Measurements from ENCODE around the gene NCKAP5. TPM values are rescaled to one million over a fixed set of nuclear protein-coding genes. Genes with fewer than 3 reads are reported as not detected.

Gene NCKAP5
- total RNA-seq, 2 experiments from 2014 or later, result not detected

GRCh38 chr2:132766573-132766972 is 801.7 kb downstream of the NCKAP5 start:
- POLR2A ChIA-PET, result no interaction called here
- Mint-ChIP-seq H3K9me3 (no peaks in the 10 kb centered on the region), H3K4me1 (no peaks in the 10 kb centered on the region), H3K27me3 (no peaks in the 10 kb centered on the region), H3K4me3 (no peak overlapping the region), H3K36me3 (no peaks in the 10 kb centered on the region), H3K27ac (no peak overlapping the region)
- ATAC-seq (ENCODE audit: low read depth) (no peak), DNase-seq (no peak)

GRCh38 chr2:132761437-132761836 is 806.8 kb downstream of the NCKAP5 start:
- H3K36me3 Mint-ChIP-seq, result no peaks in the 10 kb centered on the region
- H3K4me3 Mint-ChIP-seq, result no peak overlapping the region
- POLR2A ChIA-PET, result no interaction called here
- H3K9me3 Mint-ChIP-seq, result peaks cover 2% of the 10 kb centered on the region
- H3K4me1 Mint-ChIP-seq, result no peaks in the 10 kb centered on the region
- H3K27me3 Mint-ChIP-seq, result no peaks in the 10 kb centered on the region
- no peak for ATAC-seq (ENCODE audit: low read depth)
- H3K27ac Mint-ChIP-seq, result no peak overlapping the region
- no peak for DNase-seq

- Mint-ChIP-seq H3K27ac (no peak overlapping the region), H3K4me1 (no peaks in the 10 kb centered on the region), H3K9me3 (peaks cover 2% of the 10 kb centered on the region), H3K36me3 (no peaks in the 10 kb centered on the region), H3K4me3 (no peak overlapping the region), H3K27me3 (no peaks in the 10 kb centered on the region)
- POLR2A ChIA-PET, result no interaction called here
- no peak for ATAC-seq (ENCODE audit: low read depth)
- DNase-seq, result no peak
Observed at GRCh38 chr2:132760971-132761370, 807.3 kb downstream of the NCKAP5 start.

GRCh38 chr2:132760405-132760804 is 807.9 kb downstream of the NCKAP5 start:
- POLR2A ChIA-PET, result no interaction called here
- no peak for DNase-seq
- H3K36me3 Mint-ChIP-seq, result no peaks in the 10 kb centered on the region
- H3K4me3 Mint-ChIP-seq, result no peak overlapping the region
- ATAC-seq (ENCODE audit: low read depth), result no peak
- H3K27me3 Mint-ChIP-seq, result no peaks in the 10 kb centered on the region
- H3K27ac Mint-ChIP-seq, result no peak overlapping the region
- H3K9me3 Mint-ChIP-seq, result peaks cover 2% of the 10 kb centered on the region
- no peaks in the 10 kb centered on the region for H3K4me1 Mint-ChIP-seq

GRCh38 chr2:132758995-132759394 is 809.3 kb downstream of the NCKAP5 start:
- Mint-ChIP-seq H3K4me1 (no peaks in the 10 kb centered on the region), H3K9me3 (peaks cover 2% of the 10 kb centered on the region), H3K27ac (no peak overlapping the region), H3K27me3 (no peaks in the 10 kb centered on the region), H3K4me3 (no peak overlapping the region), H3K36me3 (no peaks in the 10 kb centered on the region)
- ATAC-seq (ENCODE audit: low read depth) (no peak), DNase-seq (no peak)
- POLR2A ChIA-PET, result no interaction called here

- Mint-ChIP-seq H3K4me1 (no peaks in the 10 kb centered on the region), H3K27ac (no peak overlapping the region), H3K4me3 (no peak overlapping the region), H3K36me3 (no peaks in the 10 kb centered on the region), H3K27me3 (no peaks in the 10 kb centered on the region), H3K9me3 (peaks cover 3% of the 10 kb centered on the region)
- POLR2A ChIA-PET, result no interaction called here
- ATAC-seq (ENCODE audit: low read depth), result no peak
- DNase-seq, result no peak
Observed at GRCh38 chr2:132757676-132758075, 810.6 kb downstream of the NCKAP5 start.

GRCh38 chr2:132757002-132757589 is 811.2 kb downstream of the NCKAP5 start:
- no peaks in the 10 kb centered on the region for H3K36me3 Mint-ChIP-seq
- H3K4me1 Mint-ChIP-seq, result no peaks in the 10 kb centered on the region
- no peak for DNase-seq
- H3K4me3 Mint-ChIP-seq, result no peak overlapping the region
- H3K27me3 Mint-ChIP-seq, result no peaks in the 10 kb centered on the region
- H3K9me3 Mint-ChIP-seq, result peaks cover 3% of the 10 kb centered on the region
- POLR2A ChIA-PET, result no interaction called here
- ATAC-seq (ENCODE audit: low read depth), result no peak
- H3K27ac Mint-ChIP-seq, result no peak overlapping the region

- Mint-ChIP-seq H3K4me1 (no peaks in the 10 kb centered on the region), H3K9me3 (peaks cover 5% of the 10 kb centered on the region), H3K4me3 (no peak overlapping the region), H3K27me3 (no peaks in the 10 kb centered on the region), H3K27ac (no peak overlapping the region), H3K36me3 (no peaks in the 10 kb centered on the region)
- ATAC-seq (ENCODE audit: low read depth) (no peak), DNase-seq (no peak)
- POLR2A ChIA-PET, result no interaction called here
Observed at GRCh38 chr2:132754867-132755472, 813.3 kb downstream of the NCKAP5 start.

- POLR2A ChIA-PET, result no interaction called here
- no peak for ATAC-seq (ENCODE audit: low read depth)
- Mint-ChIP-seq H3K27me3 (no peaks in the 10 kb centered on the region), H3K4me3 (no peak overlapping the region), H3K4me1 (no peaks in the 10 kb centered on the region), H3K36me3 (no peaks in the 10 kb centered on the region), H3K9me3 (peaks cover 5% of the 10 kb centered on the region), H3K27ac (no peak overlapping the region)
- no peak for DNase-seq
Observed at GRCh38 chr2:132754392-132754791, 813.9 kb downstream of the NCKAP5 start.

GRCh38 chr2:132752421-132753206 is 815.6 kb downstream of the NCKAP5 start:
- POLR2A ChIA-PET, result no interaction called here
- peaks cover 4% of the 10 kb centered on the region for H3K9me3 Mint-ChIP-seq
- ATAC-seq (ENCODE audit: low read depth) (no peak), DNase-seq (no peak)
- no peak overlapping the region for H3K4me3 Mint-ChIP-seq
- no peaks in the 10 kb centered on the region for H3K4me1 Mint-ChIP-seq
- no peaks in the 10 kb centered on the region for H3K36me3 Mint-ChIP-seq
- H3K27me3 Mint-ChIP-seq, result no peaks in the 10 kb centered on the region
- H3K27ac Mint-ChIP-seq, result no peak overlapping the region

- Mint-ChIP-seq H3K27me3 (no peaks in the 10 kb centered on the region), H3K4me1 (no peaks in the 10 kb centered on the region)
- POLR2A ChIA-PET, result no interaction called here
Observed at GRCh38 chr2:132751836-132752235, 816.4 kb downstream of the NCKAP5 start.

GRCh38 chr2:132750606-132751005 is 817.7 kb downstream of the NCKAP5 start:
- H3K4me1 Mint-ChIP-seq, result no peaks in the 10 kb centered on the region
- no peak overlapping the region for H3K4me3 Mint-ChIP-seq
- H3K27ac Mint-ChIP-seq, result no peak overlapping the region
- ATAC-seq (ENCODE audit: low read depth), result no peak
- POLR2A ChIA-PET, result no interaction called here
- no peaks in the 10 kb centered on the region for H3K27me3 Mint-ChIP-seq
- DNase-seq, result no peak
- no peaks in the 10 kb centered on the region for H3K36me3 Mint-ChIP-seq
- peaks cover 4% of the 10 kb centered on the region for H3K9me3 Mint-ChIP-seq

More at GRCh38 chr2:132751836-132752235, 816.4 kb downstream of the NCKAP5 start:
- Mint-ChIP-seq H3K4me3 (no peak overlapping the region), H3K9me3 (peaks cover 4% of the 10 kb centered on the region), H3K27ac (no peak overlapping the region), H3K36me3 (no peaks in the 10 kb centered on the region)
- DNase-seq (no peak), ATAC-seq (ENCODE audit: low read depth) (no peak)

- Mint-ChIP-seq H3K27me3 (no peaks in the 10 kb centered on the region), H3K4me3 (no peak overlapping the region), H3K27ac (no peak overlapping the region), H3K4me1 (no peaks in the 10 kb centered on the region), H3K36me3 (no peaks in the 10 kb centered on the region), H3K9me3 (peaks cover 2% of the 10 kb centered on the region)
- ATAC-seq (ENCODE audit: low read depth) (no peak), DNase-seq (no peak)
- POLR2A ChIA-PET, result no interaction called here
Observed at GRCh38 chr2:132747046-132747445, 821.2 kb downstream of the NCKAP5 start.

- H3K4me1 Mint-ChIP-seq, result no peaks in the 10 kb centered on the region
- POLR2A ChIA-PET, result no interaction called here
- DNase-seq, result no peak
- no peaks in the 10 kb centered on the region for H3K36me3 Mint-ChIP-seq
- no peaks in the 10 kb centered on the region for H3K9me3 Mint-ChIP-seq
- no peaks in the 10 kb centered on the region for H3K27me3 Mint-ChIP-seq
- ATAC-seq (ENCODE audit: low read depth), result no peak
- no peak overlapping the region for H3K27ac Mint-ChIP-seq
- H3K4me3 Mint-ChIP-seq, result no peak overlapping the region
Observed at GRCh38 chr2:132741754-132742153, 826.5 kb downstream of the NCKAP5 start.

Measured in activated naive CD8-positive, alpha-beta T cell treated with anti-CD3 and anti-CD28 coated beads, Interleukin-2, amount 10 ng/mL, durations not matched to agents 7 days and 5 days (primary cell).